ENCODE results near the gene FSD1.

- TF ChIP-seq CTCF (conservative IDR thresholded peaks at IDR 0.05; ENCODE audit: low read length) (no peak), EZH2phosphoT487 (IDR thresholded peaks at IDR 0.05; ENCODE audit: borderline replicate concordance, low read depth, low read length) (no peak)
These were observed 55.7 kb downstream of the FSD1 start for GRCh38 chr19:4360081-4360569.

Data from OCI-LY7 (cell line).